Activated T-helper 9 cell treated with anti-CD3 and anti-CD28 coated beads, Interleukin-2, amount 50 U/mL, for 16 hours (primary cell): Measurements from ENCODE around the gene CNPY1.

Experiments used
- DNase-seq: peaks from one replicate; pipeline ENCODE4 v3.0.0-alpha.2; 2020; ENCODE audit warnings: low read depth

CNPY1 gene

DNA sequence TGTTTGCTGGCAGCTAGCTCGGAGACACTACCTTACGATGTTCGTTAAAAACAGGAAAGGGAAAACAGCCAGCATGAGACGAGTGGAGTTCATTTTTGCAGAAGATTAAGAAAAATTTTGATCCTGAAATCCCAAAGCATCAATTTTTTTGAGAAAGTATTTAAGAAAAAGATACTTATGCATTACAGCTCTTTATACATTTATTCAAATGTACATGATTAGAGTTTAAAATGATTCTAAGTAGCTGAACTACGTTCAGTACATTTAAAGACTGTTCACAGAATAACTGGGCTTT is 34.7 kb downstream of the CNPY1 start:
- DNase-seq, result no peak

DNA sequence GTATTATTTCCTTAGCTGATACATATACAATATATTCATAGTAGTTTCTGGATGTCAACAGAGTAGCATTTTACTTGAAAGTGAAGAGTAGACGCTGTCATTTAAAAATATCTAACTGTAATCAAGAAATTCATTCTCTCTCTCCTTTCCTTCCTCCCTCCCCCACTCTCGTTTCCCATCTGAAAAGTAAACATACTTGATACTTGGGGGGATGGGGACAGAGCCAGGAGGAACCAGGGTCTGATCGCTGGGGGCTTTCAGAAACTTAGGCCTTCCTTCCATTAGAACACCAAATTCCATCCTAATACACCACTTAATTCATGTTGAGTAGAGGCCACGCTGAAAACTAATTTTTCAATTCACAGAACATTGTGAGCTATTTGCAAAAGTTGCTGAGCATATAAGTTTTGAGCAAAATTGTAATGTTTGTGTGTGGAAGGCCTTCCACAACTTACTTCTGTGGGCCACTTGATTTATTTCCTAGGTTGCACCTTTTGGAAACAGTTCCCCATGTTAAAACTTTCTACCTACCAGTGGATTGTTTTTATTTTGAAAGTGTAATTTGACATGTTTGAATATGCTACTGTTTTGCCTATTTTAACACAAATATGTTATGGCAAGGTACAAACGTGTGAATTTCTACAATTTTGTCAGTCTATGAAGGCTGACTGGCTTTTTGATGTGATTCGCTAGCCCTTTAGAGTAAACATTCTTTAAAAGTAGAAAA is 35.2 kb downstream of the CNPY1 start:
- DNase-seq, result no peak

DNA sequence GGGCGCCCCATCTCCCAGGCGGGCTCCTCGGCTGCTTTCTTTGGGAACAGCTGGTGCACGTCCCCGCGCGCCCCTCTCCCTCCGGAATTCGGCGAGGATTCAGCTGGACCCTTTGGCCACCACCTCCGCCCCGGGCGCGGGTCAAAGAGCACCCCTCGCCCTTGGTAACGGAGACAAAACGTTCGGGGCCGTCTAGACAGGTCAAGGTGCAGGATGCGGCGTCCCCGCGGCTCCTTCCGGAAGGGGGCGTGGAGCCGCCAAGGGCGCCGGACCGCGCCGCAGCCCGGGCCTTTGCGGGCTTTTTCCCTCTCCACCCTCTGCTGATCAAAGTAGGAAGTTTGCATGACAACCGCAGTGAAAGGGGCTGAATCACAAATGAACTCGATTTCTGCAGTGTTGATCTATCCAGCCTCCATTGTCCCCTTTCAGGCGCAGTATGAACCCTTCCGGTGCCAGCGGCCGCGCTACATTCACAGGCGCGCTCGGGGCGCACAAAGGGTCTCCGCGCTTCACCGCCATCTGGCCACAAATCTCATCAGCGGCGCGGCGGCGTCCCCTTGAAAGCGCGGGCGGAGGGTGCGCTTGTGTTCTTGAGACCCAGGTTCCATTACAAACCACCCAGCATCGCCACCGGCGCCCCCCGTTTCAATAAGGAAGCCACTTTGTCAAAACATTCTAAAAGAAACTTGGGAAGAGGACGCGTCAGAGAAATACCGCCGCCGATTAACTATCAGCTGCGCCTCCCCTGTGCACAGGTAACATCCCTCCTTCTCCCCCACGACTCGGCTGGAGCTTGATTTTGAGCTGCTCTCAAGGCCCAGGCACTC is 36.4 kb downstream of the CNPY1 start:
- no peak for DNase-seq

DNA sequence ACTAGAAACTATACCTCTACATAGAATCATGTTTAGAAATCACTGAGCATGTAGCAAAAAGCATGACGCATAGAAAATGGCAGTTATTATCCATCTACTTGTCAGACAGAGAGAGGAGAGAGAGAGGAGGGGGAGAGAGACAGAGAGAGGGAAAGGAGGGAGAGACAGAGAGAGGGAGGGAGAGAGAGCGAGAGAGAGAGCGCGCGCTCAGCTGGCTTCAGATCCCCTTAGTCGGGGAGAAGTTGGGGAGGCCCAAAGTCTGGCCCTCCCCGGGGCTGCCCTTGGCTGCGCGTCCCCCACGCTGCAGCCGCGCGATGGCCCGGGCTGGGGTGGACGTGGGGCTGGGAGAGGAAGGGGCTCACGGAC is 37.0 kb downstream of the CNPY1 start:
- no peak for DNase-seq

DNA sequence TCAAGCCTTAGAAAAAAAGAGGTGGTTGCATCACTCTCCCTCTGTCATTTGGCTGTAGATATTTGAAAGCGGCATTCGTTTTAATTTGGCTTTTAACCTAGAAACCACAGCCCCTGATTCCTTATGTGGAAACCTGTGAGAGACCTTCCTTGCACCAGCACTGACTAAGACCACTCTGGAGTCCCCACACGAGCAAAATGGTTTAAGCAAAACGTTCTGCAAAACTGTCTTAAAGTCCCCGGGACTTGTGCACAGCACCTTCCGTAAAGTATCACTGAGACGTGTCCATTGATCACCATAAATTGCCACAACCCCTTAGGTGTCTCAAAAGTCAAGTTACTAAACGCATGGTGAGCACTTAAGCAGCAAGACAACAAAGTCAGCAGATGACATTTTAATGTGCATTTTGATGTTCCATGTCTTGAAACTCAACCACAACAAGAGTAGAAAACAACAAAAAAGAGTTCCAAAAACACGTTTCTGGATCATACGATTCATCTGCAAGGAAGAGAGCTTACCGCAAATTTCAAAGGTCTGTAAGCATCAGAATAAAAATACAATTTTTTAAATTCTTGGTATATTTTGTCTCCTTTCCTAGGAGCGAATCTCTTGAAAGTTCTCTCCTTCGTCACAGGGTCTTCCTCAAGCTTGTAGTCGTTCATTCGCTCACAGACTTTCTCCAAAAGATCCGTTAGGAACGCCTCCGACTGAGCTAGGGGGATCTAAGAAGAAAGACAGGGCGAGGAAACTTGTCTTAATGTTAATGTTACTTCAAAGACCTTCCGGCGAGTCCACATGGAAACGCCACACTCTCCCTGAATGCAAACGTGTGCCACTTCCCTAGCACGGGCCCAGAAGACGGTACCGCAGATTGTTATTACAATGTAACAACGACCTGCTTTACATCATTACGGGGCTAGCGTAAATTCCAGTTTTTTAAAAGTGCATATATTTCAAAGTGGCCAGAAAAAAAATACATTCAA is 37.7 kb downstream of the CNPY1 start:
- DNase-seq, result no peak

DNA sequence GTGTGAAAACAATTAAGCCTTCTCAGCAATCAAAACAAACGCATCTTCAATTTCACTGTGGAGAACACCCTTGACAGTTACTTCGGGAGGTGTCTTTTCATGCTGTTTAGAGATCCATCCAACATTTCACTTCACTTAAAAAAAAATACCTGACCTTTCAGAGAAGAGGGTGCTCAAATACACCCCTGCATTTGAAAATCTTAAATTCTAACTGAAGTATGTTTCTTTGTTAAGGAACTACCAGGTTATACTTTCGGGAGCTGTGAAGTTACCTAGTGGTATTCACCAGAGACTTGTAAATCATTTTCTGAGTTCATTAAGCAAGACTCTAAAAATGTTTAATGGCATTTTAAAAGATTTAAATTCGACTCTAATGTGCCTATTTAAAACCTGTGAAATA is 38.8 kb downstream of the CNPY1 start:
- no peak for DNase-seq

DNA sequence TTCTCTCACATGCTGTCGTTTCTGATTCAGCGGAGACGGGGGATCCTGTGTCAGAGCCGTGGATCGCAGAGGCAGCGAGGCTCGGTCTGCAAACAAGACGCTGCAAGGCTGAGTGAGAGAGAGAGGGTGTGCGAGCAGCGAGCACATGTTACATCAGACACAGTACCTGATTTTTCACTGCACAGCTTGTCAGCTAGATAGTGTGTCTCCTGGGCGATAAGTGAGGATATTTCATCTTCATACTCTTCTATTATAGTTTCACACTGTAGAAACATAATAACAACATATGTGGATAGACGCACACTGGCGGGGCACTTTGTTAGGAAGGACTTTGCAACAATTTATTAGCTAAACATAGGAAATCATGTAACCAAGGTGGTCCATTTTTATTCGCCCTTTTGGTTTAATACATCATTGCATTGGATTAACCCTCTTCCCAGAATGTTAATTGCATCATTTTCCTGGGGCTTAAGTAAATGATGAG is 39.5 kb downstream of the CNPY1 start:
- DNase-seq, result no peak

DNA sequence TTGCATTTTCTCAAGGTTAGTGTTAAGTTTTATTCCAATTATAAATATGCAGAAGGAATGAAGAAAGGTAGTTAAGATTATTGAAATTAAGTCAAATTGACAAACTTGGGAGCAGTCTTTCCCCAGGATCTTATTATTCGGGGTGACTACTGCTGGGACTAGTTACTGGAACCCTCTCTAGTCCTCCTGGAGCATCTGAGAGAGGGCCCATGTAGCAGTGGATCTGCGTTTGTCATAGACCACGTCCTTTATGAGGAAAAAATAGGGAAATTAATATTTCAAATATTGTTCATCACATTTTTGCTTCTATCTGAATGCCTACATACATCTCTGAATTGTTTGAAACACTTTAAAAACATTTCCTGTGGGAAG is 41.0 kb downstream of the CNPY1 start:
- no peak for DNase-seq

DNA sequence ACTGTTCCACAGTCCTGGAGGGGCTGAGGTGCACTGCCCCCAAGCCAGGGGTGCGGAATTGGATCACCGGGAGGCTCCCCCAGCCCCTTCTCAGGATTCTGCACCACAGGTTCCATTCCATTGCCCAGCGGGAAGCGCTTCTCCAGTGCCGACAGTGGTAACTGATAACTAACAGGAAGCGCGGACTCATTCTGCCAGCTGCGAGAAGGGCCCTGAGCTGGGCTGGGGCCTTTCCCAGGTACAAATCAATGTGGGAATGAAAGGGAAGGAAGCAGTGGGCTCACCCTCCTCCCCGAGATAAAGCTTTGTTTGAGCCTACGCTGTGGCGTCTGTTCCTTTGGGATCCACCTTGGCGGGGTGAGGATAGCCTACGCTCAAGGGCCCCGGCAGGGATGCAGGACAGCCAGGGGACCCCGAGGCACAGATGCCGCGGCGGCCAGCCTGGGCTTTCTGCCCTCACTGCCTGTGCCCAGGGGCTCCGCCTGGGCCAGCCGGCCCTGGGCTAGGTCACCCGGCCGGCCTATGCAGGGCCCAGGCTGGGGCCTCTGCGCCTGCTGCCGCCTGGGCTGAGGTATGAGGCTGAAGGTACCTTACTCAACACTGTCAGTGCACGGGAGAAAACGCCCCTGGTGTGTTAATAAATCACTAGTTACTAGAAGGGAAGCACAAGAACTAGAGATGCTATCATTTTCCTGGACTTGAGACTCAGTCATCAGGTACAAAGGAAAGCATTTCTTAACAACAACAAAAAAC is 49.0 kb downstream of the CNPY1 start:
- DNase-seq, result no peak

DNA sequence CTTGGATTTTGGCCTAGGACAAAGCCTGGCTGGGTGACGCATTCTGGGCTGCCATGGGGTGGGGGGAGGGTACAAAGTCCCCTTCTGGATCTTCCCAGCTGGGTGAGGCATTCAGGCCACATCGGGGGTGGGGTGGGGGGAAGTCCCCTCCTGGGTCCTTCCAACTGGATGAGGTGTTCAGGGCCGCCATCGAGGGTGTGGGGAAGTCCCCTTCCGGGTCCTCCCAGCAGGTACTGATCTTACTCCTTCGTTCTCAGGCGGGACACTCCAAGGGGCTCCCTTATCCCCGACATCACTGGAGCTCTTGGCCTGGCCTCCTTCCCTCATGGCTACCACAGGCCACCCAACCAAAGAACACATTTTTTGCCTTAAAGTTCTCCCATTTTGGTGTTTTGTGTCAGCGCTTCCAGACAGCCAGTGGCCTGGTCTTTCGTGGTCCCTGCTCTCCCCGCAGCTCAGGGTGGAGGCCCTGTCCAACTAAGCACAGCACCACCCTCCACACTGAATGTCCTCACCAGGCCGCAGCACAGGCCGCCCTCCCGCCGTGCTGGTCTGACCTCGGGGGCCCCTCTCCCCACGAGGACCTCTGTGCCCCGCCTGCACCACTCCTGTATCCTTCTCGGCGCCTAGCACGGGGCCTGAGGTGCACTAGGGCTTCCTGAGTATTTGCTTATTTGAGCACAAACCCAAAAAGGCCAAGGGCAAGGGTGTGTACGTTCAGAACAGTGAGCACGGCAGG is 49.9 kb downstream of the CNPY1 start:
- no peak for DNase-seq

DNA sequence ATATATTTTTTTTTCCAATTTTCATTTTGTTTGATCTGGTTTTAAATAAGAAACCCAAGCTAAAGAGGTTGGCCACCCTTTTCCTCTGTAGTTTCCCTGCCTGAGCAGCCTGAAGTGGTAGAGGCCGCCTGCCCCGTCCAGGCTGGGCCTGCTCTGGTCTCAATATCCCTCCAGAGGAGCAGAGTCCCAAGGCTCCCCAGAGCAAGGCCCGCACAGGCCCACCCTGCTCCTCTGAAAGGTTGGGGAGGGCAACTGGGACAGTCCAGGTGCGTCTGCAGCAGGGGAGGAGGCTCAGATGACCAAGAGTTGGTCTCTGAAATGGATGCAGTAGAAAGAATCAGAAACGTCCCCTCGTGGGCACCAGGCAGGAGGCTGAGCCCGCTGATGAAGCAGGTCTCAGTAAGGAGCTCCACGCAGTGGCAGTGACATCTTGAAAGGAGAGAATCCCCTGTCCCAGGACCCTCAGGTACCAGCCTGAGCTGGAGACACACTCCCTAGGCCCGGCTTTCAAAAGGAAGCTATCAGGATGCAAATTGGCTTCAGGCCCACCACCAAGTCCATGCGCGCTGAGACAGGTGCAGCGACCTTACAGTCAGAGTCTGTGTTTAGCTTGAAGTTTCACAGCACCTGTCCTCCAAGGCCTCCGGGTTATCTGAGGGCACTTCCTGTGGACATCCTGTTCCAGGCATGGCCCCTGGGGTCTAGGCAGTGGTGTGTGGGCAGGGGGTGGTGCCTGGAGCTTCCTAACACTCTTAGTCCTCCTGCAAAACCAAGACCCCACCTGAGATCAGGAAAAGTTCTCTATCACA is 50.7 kb downstream of the CNPY1 start:
- no peak for DNase-seq

DNA sequence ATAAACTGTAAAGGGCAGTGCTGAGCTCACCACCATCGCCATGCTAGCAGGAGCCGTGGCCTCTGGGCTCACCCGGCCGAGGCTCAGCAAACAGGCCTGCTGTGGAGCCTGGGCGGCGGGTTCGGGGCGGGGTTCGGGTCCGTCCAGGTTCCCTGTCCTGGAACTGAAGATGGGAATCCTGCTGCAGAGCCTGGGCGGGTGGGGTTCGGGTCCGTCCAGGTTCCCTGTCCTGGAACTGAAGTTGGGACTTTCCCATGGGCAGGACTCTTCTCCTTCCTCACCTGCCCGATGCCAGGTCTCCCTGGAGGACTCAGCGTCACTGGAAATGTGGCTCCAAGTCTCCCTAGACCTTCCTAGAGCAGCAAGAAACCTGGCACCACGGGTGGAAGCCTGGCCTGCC is 51.8 kb downstream of the CNPY1 start:
- DNase-seq, result no peak

DNA sequence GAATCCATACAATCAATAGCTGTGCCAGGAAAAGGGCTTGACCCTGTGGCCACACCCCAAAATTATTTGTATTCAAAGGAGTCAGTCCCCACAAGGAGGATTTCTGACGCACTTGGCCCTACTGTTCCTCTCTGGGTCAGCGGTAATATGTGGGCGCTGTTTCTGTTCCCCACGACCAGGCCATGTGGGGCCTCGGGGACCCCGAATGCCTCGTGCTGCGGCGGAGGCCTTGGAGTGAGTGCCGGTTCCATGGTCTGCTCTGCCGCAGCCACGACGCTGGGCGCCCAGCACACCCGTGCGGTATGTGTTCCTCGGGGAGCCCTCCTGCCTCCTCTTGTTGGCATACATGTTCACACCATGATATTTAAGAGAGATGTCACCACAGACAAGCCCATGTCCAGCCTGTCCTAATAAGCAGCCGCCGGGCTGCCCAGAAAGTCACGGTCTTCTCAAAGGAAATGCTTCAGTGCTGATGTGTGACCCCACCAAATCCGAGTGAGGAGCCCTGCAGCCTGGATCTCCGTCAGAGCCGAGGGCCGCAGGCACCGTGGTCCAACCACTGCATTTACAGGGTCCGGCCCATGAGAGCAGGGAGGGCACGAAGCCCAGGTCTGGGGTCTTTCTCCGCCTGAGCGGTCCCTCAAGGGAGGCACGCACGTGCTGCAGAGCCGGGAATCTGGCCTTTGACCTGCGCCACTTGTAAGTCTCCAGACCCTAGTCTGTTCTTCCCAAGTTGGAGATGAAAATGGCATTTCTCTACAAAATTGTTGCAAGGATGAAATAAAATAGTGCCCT is 52.4 kb downstream of the CNPY1 start:
- no peak for DNase-seq

DNA sequence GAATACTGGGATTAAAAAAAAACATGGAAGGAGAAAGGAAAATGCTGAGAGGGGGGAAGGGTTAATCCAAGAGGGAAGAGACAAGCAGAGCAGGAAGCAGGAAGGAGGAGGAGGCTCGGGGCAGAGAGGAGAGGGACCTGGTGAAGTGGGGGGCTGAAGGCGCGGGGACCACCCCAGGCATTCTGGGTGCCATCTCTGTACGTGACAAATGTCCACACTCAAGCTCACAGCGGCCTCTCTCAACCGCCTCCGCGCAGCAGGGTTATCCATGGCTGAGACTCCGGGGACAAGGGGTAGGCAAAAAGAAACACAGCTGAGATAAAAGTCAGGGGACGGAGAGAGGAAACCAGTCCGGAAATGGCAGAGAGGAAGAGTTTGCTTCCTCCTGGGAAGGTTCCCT is 54.5 kb downstream of the CNPY1 start:
- DNase-seq, result no peak

DNA sequence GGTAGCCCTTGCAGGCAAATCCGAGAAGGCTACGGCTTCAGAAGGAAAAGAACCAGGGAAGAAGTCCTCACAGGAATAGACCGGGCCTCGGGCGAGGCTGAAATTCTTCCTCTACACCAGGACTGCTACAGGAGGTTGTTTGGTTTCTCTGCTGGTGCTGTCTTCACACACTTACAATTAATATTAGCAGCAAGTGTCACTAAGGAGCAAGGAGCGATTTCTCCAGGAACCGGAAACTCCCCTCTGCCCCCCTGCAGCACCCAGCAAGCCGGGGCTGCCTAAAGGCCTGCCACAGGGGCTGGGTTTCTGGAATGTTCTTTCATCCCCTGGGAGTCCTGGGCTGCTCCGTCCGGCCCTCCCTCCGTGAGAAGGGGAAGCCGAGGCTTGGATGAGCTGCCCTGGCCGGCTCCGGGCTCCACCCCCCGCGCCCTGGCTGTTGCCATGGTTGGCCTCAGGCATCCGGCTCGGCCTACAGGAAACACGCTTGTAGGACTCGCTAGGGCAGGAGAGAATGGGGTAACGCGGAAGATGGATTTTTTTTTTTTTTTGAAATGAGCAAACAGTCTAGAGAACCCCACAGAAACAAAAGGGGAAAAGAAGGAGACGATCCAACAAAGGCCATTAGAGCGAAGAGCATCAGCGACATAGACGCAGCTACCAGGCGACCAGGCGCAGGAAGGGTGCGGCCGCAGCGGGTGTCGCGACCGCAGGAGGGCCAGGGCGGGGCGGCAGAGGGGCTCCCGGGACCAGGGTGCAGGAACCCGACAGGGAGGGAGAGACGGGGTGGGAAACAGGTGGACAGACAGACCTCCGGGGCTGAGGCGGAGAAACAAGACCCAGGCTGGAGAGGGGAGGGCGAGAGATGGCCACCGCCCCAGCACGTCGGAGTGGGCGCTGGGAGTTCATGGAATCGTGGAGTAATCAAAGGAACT is 55.4 kb downstream of the CNPY1 start:
- no peak for DNase-seq

DNA sequence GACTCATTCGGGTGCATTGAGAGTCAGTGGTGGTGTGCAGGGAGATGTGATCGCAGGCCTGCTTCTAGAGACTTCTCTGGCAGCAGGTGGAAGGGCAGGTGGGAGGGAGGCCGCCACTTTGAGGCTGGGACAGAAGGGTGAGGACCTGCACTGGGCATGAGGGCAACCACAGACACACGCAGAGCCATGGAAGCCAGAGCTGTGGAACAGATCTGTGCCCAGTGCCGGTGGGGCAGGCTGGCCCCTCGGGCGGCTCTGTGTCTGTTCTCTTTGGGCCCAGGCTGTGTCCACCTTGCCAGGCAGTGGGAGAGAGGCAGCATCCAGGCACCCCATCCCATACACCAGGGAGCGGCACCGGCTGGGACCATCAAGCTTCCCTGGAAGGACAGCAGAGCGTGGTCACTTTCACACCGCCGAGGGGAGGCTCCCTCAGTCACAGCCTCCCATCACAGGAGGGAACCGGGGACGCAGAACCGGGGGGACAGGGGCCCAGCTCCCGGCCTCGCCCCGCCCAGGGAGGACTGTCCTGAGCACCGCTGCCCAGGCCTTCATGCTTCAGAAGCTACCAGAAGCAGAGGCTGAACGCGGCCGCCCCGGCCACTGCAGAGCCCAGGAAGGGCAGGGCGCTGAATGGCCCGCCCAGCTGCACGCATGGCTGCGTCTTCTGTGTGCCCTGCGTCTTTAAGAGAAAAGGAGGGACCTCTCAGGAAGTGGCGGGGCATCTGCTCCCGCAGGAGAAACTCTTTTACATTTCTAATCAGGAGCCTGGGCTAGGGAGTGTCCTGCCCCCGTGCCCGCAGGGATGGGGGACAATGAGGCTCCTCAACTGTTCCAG is 56.3 kb downstream of the CNPY1 start:
- DNase-seq, result no peak

DNA sequence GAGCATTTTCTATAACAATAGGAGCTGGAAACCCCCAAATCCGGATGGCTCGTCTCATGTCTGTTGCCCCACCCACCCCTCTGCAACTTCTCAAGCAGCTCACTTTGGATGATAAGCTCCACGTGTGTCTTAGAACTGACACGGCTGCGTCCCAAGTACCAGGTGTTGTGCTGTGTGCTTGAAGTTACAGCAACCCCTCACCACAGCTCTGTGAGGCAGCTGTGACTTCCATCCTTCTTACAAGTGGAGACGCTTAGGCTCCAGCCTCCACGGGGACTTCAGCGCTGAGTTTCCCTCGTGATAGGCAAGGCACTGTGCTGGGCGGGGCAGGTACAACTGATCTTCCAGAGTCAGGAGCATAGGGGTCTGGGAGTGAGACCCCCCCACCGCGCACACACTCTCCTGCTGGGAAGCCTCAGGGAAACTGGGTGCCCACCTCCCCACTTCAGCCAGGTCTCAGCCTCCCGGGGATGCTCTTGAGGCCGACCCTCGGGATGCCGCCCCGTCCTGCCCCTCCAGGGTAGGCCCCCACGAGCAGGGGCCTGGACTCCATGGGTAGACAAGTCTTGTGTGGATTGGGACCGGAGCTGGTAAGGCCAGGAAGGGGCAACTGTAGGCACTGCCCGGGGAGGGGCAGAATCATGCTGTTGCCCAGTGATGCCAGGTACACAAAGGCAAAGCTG is 57.1 kb downstream of the CNPY1 start:
- no peak for DNase-seq
